Measurements from ENCODE around the gene KDM4E. TPM values are rescaled to one million over a fixed set of nuclear protein-coding genes. Genes with fewer than 3 reads are reported as not detected.

The KDM4E gene
- polyA plus RNA-seq, 1 of the 3 experiments (the other 2 are of a cell fraction) = 0.02 TPM

- DNase-seq = no peak
- Histone ChIP-seq H3K9me3 (peaks cover 6% of the 10 kb centered on the region; the same call in 1 of the 2 replicates), H3K79me2 (ENCODE audit: insufficient read depth) (no peaks in the 10 kb centered on the region), H3K4me2 (no peak overlapping the region), H4K20me1 (ENCODE audit: insufficient read depth) (no peaks in the 10 kb centered on the region), H3K9me2 (no peaks in the 10 kb centered on the region), H3K4me1 (ENCODE audit: control insufficient read depth in 1 of 2, insufficient read depth in 2 of 2, low read depth in 1 of 2, low read length in 1 of 2) (no peaks in the 10 kb centered on the region), H3K9ac (no peak overlapping the region), H3K4me3 (ENCODE audit: low read depth in 2 of 2, low read length in 1 of 2) (no peak overlapping the region), H3K27me3 (ENCODE audit: insufficient read depth) (no peaks in the 10 kb centered on the region), H3K36me3 (replicated peaks in 1 of 2; ENCODE audit: control insufficient read depth in 1 of 2, insufficient read depth in 2 of 2, low read length in 1 of 2) (no peaks in the 10 kb centered on the region), H3K27ac (ENCODE audit: low read depth in 2 of 2, low read length in 1 of 2) (no peak overlapping the region), H3F3A (replicated peaks; ENCODE audit: insufficient read depth) (no peaks in the 10 kb centered on the region), H2AFZ (ENCODE audit: low read depth) (no peak overlapping the region)
- no peak for TF ChIP-seq MXI1 (IDR thresholded peaks at IDR 0.05; ENCODE audit: low read depth, low read length)
- TF ChIP-seq RXRA (IDR thresholded peaks at IDR 0.05; ENCODE audit: borderline replicate concordance, low read depth) = no peak
- TF ChIP-seq TAF1 (IDR thresholded peaks at IDR 0.05; ENCODE audit: borderline replicate concordance, low read depth, low read length) = no peak
- TF ChIP-seq NFIC (IDR thresholded peaks at IDR 0.05; ENCODE audit: borderline replicate concordance) = no peak
- no peak for TF ChIP-seq RFX5 (IDR thresholded peaks at IDR 0.05; ENCODE audit: low read length)
- no peak for TF ChIP-seq FOXJ3 (CRISPR knock-in tag; IDR thresholded peaks at IDR 0.05)
- no peak for TF ChIP-seq GATA2 (CRISPR knock-in tag; IDR thresholded peaks at IDR 0.05)
- POLR2A ChIA-PET = no interaction called here
- CTCF ChIA-PET = no interaction called here
Measured at GRCh38 chr11:95003716-95004115, 21.3 kb upstream of the KDM4E start.

- no peaks in the 10 kb centered on the region for H3K4me1 ChIP-seq (ENCODE audit: control insufficient read depth in 1 of 2, insufficient read depth in 2 of 2, low read depth in 1 of 2, low read length in 1 of 2)
- ChIA-PET CTCF (no interaction called here), POLR2A (no interaction called here)
- H3K27ac ChIP-seq (ENCODE audit: low read depth in 2 of 2, low read length in 1 of 2) = no peak overlapping the region
- no peaks in the 10 kb centered on the region for H3K79me2 ChIP-seq (ENCODE audit: insufficient read depth)
- H3F3A ChIP-seq (replicated peaks; ENCODE audit: insufficient read depth) = no peaks in the 10 kb centered on the region
- H2AFZ ChIP-seq (ENCODE audit: low read depth) = no peak overlapping the region
- H3K27me3 ChIP-seq (ENCODE audit: insufficient read depth) = no peaks in the 10 kb centered on the region; the same call in 1 of the 2 replicates
- H3K9me3 ChIP-seq = peaks cover 7% of the 10 kb centered on the region; the same call in 1 of the 2 replicates
- no peaks in the 10 kb centered on the region for H4K20me1 ChIP-seq (ENCODE audit: insufficient read depth)
- no peak overlapping the region for H3K9ac ChIP-seq
- H3K4me3 ChIP-seq (ENCODE audit: low read depth in 2 of 2, low read length in 1 of 2) = no peak overlapping the region
- H3K36me3 ChIP-seq (replicated peaks in 1 of 2; ENCODE audit: control insufficient read depth in 1 of 2, insufficient read depth in 2 of 2, low read length in 1 of 2) = no peaks in the 10 kb centered on the region
- WGBS (ENCODE audit: low lambda C conversion rate) = 28% methylated on average over 1 of the region's 1 CpG
- TF ChIP-seq TEAD4 (IDR thresholded peaks at IDR 0.05; ENCODE audit: borderline replicate concordance, insufficient read depth) = no peak
- H3K9me2 ChIP-seq = no peaks in the 10 kb centered on the region
- H3K4me2 ChIP-seq = no peak overlapping the region
- DNase-seq = no peak
Measured at GRCh38 chr11:95005642-95006041, 19.4 kb upstream of the KDM4E start.

- H3K4me3 ChIP-seq (ENCODE audit: low read depth in 2 of 2, low read length in 1 of 2) = no peak overlapping the region
- DNase-seq = no peak
- H3K27ac ChIP-seq (ENCODE audit: low read depth in 2 of 2, low read length in 1 of 2) = no peak overlapping the region
- no peaks in the 10 kb centered on the region for H3K9me2 ChIP-seq
- H3K79me2 ChIP-seq (ENCODE audit: insufficient read depth) = no peaks in the 10 kb centered on the region
- no peaks in the 10 kb centered on the region for H3K36me3 ChIP-seq (replicated peaks in 1 of 2; ENCODE audit: control insufficient read depth in 1 of 2, insufficient read depth in 2 of 2, low read length in 1 of 2)
- POLR2A ChIA-PET = no interaction called here
- H3K4me2 ChIP-seq = no peak overlapping the region
- no peak overlapping the region for H2AFZ ChIP-seq (ENCODE audit: low read depth)
- TF ChIP-seq FOSL2 (IDR thresholded peaks at IDR 0.05; ENCODE audit: borderline replicate concordance, low read depth) (no peak), RAD21 (IDR thresholded peaks at IDR 0.05; ENCODE audit: low read length) (no peak), EP300 (IDR thresholded peaks at IDR 0.05; ENCODE audit: borderline replicate concordance in 1 of 2, low read depth in 1 of 2, low read length in 1 of 2) (no peak), RCOR1 (IDR thresholded peaks at IDR 0.05; ENCODE audit: low read length) (no peak), SIN3A (IDR thresholded peaks at IDR 0.05; ENCODE audit: borderline replicate concordance, low read depth, low read length) (no peak), GATA2 (CRISPR knock-in tag; IDR thresholded peaks at IDR 0.05) (no peak), YY1 (IDR thresholded peaks at IDR 0.05; ENCODE audit: low read depth) (no peak), IRF3 (IDR thresholded peaks at IDR 0.05; ENCODE audit: low read depth, low read length) (no peak), ZBTB33 (IDR thresholded peaks at IDR 0.05; ENCODE audit: borderline replicate concordance, low read depth) (no peak), EZH2phosphoT487 (IDR thresholded peaks at IDR 0.05; ENCODE audit: borderline replicate concordance, low read depth) (no peak), SMC3 (IDR thresholded peaks at IDR 0.05; ENCODE audit: low read depth, low read length) (no peak), NRF1 (IDR thresholded peaks at IDR 0.05; ENCODE audit: low read depth, low read length) (no peak), PBX3 (IDR thresholded peaks at IDR 0.05) (no peak), FOXJ3 (CRISPR knock-in tag; IDR thresholded peaks at IDR 0.05) (no peak), RFX5 (IDR thresholded peaks at IDR 0.05; ENCODE audit: low read length) (no peak)
- H3K9me3 ChIP-seq = peaks cover 7% of the 10 kb centered on the region; the same call in 1 of the 2 replicates
- CTCF ChIA-PET = interaction anchor here (0.7 kb wide), 1 partner anchor 29 kb away, joined by 3 read pairs; no protein-coding TSS in a partner anchor
- no peaks in the 10 kb centered on the region for H3K4me1 ChIP-seq (ENCODE audit: control insufficient read depth in 1 of 2, insufficient read depth in 2 of 2, low read depth in 1 of 2, low read length in 1 of 2)
- no peaks in the 10 kb centered on the region for H3F3A ChIP-seq (replicated peaks; ENCODE audit: insufficient read depth)
- no peaks in the 10 kb centered on the region; the same call in 1 of the 2 replicates for H3K27me3 ChIP-seq (ENCODE audit: insufficient read depth)
- H3K9ac ChIP-seq = no peak overlapping the region
- H4K20me1 ChIP-seq (ENCODE audit: insufficient read depth) = no peaks in the 10 kb centered on the region
Measured at GRCh38 chr11:95011376-95011775, 13.7 kb upstream of the KDM4E start.

All from SK-N-SH (cell line).